ENCODE results near the gene PCLO.

GRCh38 chr7:83105063-83105462 is 57.6 kb downstream of the PCLO start:
- TF ChIP-seq JUN (IDR thresholded peaks at IDR 0.05) (no peak), RNF2 (IDR thresholded peaks at IDR 0.05; ENCODE audit: borderline replicate concordance, low read depth) (no peak), BHLHE40 (IDR thresholded peaks at IDR 0.05; ENCODE audit: low read depth, low read length) (no peak), CTCF (IDR thresholded peaks at IDR 0.05) (no peak)

All from A549 (cell line).